Measurements from ENCODE around the gene RNF151. TPM values are rescaled to one million over a fixed set of nuclear protein-coding genes. Genes with fewer than 3 reads are reported as not detected.
A peak's percentile ranks its signal among the peaks of the same experiment; 100 is the strongest.

RNF151 gene
- total RNA-seq, 2 experiments from 2014 or later: not detected

- Mint-ChIP-seq H3K4me3 (no peak overlapping the region), H3K9me3 (no peaks in the 10 kb centered on the region)
- POLR2A ChIA-PET: no interaction called here
Observed at GRCh38 chr16:1968146-1968953, 1.7 kb downstream of the RNF151 start.

GRCh38 chr16:1971796-1972489 lies 5.3 kb downstream of the RNF151 start, which contains the start of gene TBL3:
TSS of gene TBL3 (plus strand) at chr16:1972053. CDS start at chr16:1972165, 112 bp downstream.
- H3K27me3 Mint-ChIP-seq: no peaks in the 10 kb centered on the region

More at GRCh38 chr16:1968146-1968953, 1.7 kb downstream of the RNF151 start:
- Mint-ChIP-seq H3K27me3 (no peaks in the 10 kb centered on the region), H3K27ac (no peak overlapping the region), H3K4me1 (peaks cover 34% of the 10 kb centered on the region), H3K36me3 (ENCODE audit: low read depth) (peaks cover 18% of the 10 kb centered on the region)
- no peak for DNase-seq
- CTCF ChIA-PET: interaction anchor here (0.7 to 0.9 kb wide), 2 partner anchors 39 to 291 kb away, joined by 3 read pairs; no protein-coding TSS in a partner anchor

GRCh38 chr16:1972490-1972877 lies 5.8 kb downstream of the RNF151 start:
- H3K27ac Mint-ChIP-seq: peak overlapping the region; percentile 99
- H3K27me3 Mint-ChIP-seq: no peaks in the 10 kb centered on the region
- no peak for DNase-seq
- no peaks in the 10 kb centered on the region for H3K9me3 Mint-ChIP-seq
- peaks cover 21% of the 10 kb centered on the region for H3K4me1 Mint-ChIP-seq
- ChIA-PET CTCF (no interaction called here), POLR2A (no interaction called here)
- peak overlapping the region; percentile 91 for H3K4me3 Mint-ChIP-seq
- H3K36me3 Mint-ChIP-seq (ENCODE audit: low read depth): peaks cover 7% of the 10 kb centered on the region

More at GRCh38 chr16:1971796-1972489, 5.3 kb downstream of the RNF151 start, which contains the start of gene TBL3:
- DNase-seq: peak; percentile 96
- peak within 1 kb of the TSS; percentile 91 for H3K4me3 Mint-ChIP-seq
- H3K27ac Mint-ChIP-seq: peak within 1 kb of the TSS; percentile 99
- CTCF ChIA-PET: interaction anchor here (0.8 to 1.6 kb wide), 3 partner anchors 9 to 32 kb away, joined by 3 to 5 read pairs (median 5); partner anchors contain the start of gene NOXO1
- POLR2A ChIA-PET: interaction anchor here (1.1 kb wide), 1 partner anchor 184 kb away, joined by 6 read pairs; the partner anchor contains the start of gene TRAF7
- H3K9me3 Mint-ChIP-seq: no peaks in the 10 kb centered on the region
- peaks cover 7% of the 10 kb centered on the region for H3K36me3 Mint-ChIP-seq (ENCODE audit: low read depth)
- H3K4me1 Mint-ChIP-seq: peaks cover 21% of the 10 kb centered on the region

GRCh38 chr16:1973461-1974156 lies 7.0 kb downstream of the RNF151 start:
- H3K36me3 Mint-ChIP-seq (ENCODE audit: low read depth): peaks cover 7% of the 10 kb centered on the region
- CTCF ChIA-PET: no interaction called here
- H3K9me3 Mint-ChIP-seq: no peaks in the 10 kb centered on the region
- DNase-seq: no peak
- H3K4me1 Mint-ChIP-seq: peaks cover 21% of the 10 kb centered on the region
- POLR2A ChIA-PET: no interaction called here
- no peaks in the 10 kb centered on the region for H3K27me3 Mint-ChIP-seq
- H3K4me3 Mint-ChIP-seq: peak overlapping the region; percentile 48
- peak overlapping the region; percentile 62 for H3K27ac Mint-ChIP-seq

GRCh38 chr16:1974157-1975070 lies 7.8 kb downstream of the RNF151 start:
- Mint-ChIP-seq H3K4me1 (peaks cover 21% of the 10 kb centered on the region), H3K27ac (no peak overlapping the region), H3K36me3 (ENCODE audit: low read depth) (peaks cover 8% of the 10 kb centered on the region), H3K27me3 (no peaks in the 10 kb centered on the region), H3K4me3 (no peak overlapping the region), H3K9me3 (no peaks in the 10 kb centered on the region)
- ChIA-PET POLR2A (no interaction called here), CTCF (no interaction called here)
- DNase-seq: no peak

- H3K27me3 Mint-ChIP-seq: peaks cover 5% of the 10 kb centered on the region
- H3K4me1 Mint-ChIP-seq: peaks cover 19% of the 10 kb centered on the region
- peaks cover 9% of the 10 kb centered on the region for H3K36me3 Mint-ChIP-seq (ENCODE audit: low read depth)
- H3K27ac Mint-ChIP-seq: no peak overlapping the region
- ChIA-PET CTCF (no interaction called here), POLR2A (no interaction called here)
- no peak for DNase-seq
- no peak overlapping the region for H3K4me3 Mint-ChIP-seq
- no peaks in the 10 kb centered on the region for H3K9me3 Mint-ChIP-seq
Observed at GRCh38 chr16:1975432-1976215, 9.0 kb downstream of the RNF151 start.

GRCh38 chr16:1976216-1976520 lies 9.5 kb downstream of the RNF151 start:
- no peak for DNase-seq
- H3K4me3 Mint-ChIP-seq: no peak overlapping the region
- ChIA-PET POLR2A (no interaction called here), CTCF (no interaction called here)
- H3K4me1 Mint-ChIP-seq: peaks cover 14% of the 10 kb centered on the region
- H3K36me3 Mint-ChIP-seq (ENCODE audit: low read depth): peaks cover 9% of the 10 kb centered on the region
- H3K27me3 Mint-ChIP-seq: peaks cover 11% of the 10 kb centered on the region
- no peaks in the 10 kb centered on the region for H3K9me3 Mint-ChIP-seq
- no peak overlapping the region for H3K27ac Mint-ChIP-seq

- CTCF ChIA-PET: no interaction called here
- Mint-ChIP-seq H3K36me3 (ENCODE audit: low read depth) (peaks cover 6% of the 10 kb centered on the region), H3K27me3 (peaks cover 21% of the 10 kb centered on the region)
Observed at GRCh38 chr16:1976951-1977874, 10.6 kb downstream of the RNF151 start.

GRCh38 chr16:1977875-1978268 lies 11.2 kb downstream of the RNF151 start:
- H3K27me3 Mint-ChIP-seq: peaks cover 27% of the 10 kb centered on the region
- peaks cover 6% of the 10 kb centered on the region for H3K36me3 Mint-ChIP-seq (ENCODE audit: low read depth)
- no peaks in the 10 kb centered on the region for H3K9me3 Mint-ChIP-seq
- ChIA-PET CTCF (interaction anchor here (0.8 kb wide), 1 partner anchor 13 kb away, joined by 4 read pairs; the partner anchor contains the start of gene RPS2), POLR2A (no interaction called here)
- H3K4me3 Mint-ChIP-seq: no peak overlapping the region
- DNase-seq: no peak
- H3K4me1 Mint-ChIP-seq: peaks cover 7% of the 10 kb centered on the region
- H3K27ac Mint-ChIP-seq: no peak overlapping the region

More at GRCh38 chr16:1976951-1977874, 10.6 kb downstream of the RNF151 start:
- Mint-ChIP-seq H3K4me1 (peaks cover 6% of the 10 kb centered on the region), H3K27ac (no peak overlapping the region), H3K9me3 (no peaks in the 10 kb centered on the region), H3K4me3 (no peak overlapping the region)
- DNase-seq: no peak
- POLR2A ChIA-PET: no interaction called here

- peaks cover 6% of the 10 kb centered on the region for H3K36me3 Mint-ChIP-seq (ENCODE audit: low read depth)
Observed at GRCh38 chr16:1978476-1979120, 11.9 kb downstream of the RNF151 start.

More at GRCh38 chr16:1978476-1979120, 11.9 kb downstream of the RNF151 start:
- Mint-ChIP-seq H3K4me1 (peaks cover 9% of the 10 kb centered on the region), H3K4me3 (no peak overlapping the region), H3K27ac (no peak overlapping the region), H3K9me3 (no peaks in the 10 kb centered on the region), H3K27me3 (peaks cover 31% of the 10 kb centered on the region)
- ChIA-PET POLR2A (no interaction called here), CTCF (interaction anchor here (0.8 kb wide), 2 partner anchors 14 to 162 kb away, joined by 3 to 4 read pairs; partner anchors contain the start of gene RPS2)
- no peak for DNase-seq

Data from activated CD4-positive, alpha-beta T cell treated with anti-CD3 and anti-CD28 coated beads, Interleukin-2, amount 10 ng/mL, durations not matched to agents 7 days and 5 days (primary cell).